Naive B cell (primary cell): Measurements from ENCODE around the gene PLIN4. TPM values are rescaled to one million over a fixed set of nuclear protein-coding genes. Genes with fewer than 3 reads are reported as not detected.
"Not testable (repeated sequence)": the region's sequence is repeated elsewhere in the genome, so short reads cannot be mapped to it uniquely, and the experiment has no call there.

Source experiments
- ATAC-seq, 2 donors: fragments of 150-1000 bp; cut with Tn5 transposase; 2 replicates each; pipeline ENCODE4 v1.10.0; 2021; ENCODE audit warnings: low read depth in 2 of 2, mild to moderate bottlenecking in 2 of 2, moderate library complexity in 2 of 2
- DNase-seq: peaks from one replicate; pipeline ENCODE4 v3.0.0; 2022
- H3K27ac Mint-ChIP-seq, 6 donors: one replicate each; pipeline ENCODE4 v1.8.0; 2020 to 2022; ENCODE audit warnings: mild to moderate bottlenecking in 6 of 6, mixed read lengths in 6 of 6, moderate library complexity in 5 of 6, inconsistent platforms in 2 of 6
- H3K27me3 Mint-ChIP-seq, 3 donors: one replicate each; pipeline ENCODE4 v1.8.0; 2021 to 2022; ENCODE audit warnings: mixed read lengths in 3 of 3, mild to moderate bottlenecking in 1 of 3
- H3K36me3 Mint-ChIP-seq, 2 donors: one replicate each; pipeline ENCODE4 v1.8.0; 2020 to 2022; ENCODE audit warnings: mixed read lengths in 2 of 2, inconsistent platforms in 1 of 2, mild to moderate bottlenecking in 1 of 2
- H3K4me1 Mint-ChIP-seq, 3 donors: one replicate each; pipeline ENCODE4 v1.8.0; 2020 to 2022; ENCODE audit warnings: mixed read lengths in 3 of 3, inconsistent platforms in 1 of 3, mild to moderate bottlenecking in 1 of 3, moderate library complexity in 1 of 3
- H3K4me3 Mint-ChIP-seq, 8 donors: one replicate each; pipeline ENCODE4 v1.8.0; 2020 to 2022; ENCODE audit warnings: mild to moderate bottlenecking in 8 of 8, mixed read lengths in 8 of 8, moderate library complexity in 8 of 8, inconsistent platforms in 2 of 8
- H3K9me3 Mint-ChIP-seq, 7 donors: one replicate each; pipeline ENCODE4 v1.8.0; 2020 to 2022; ENCODE audit warnings: mixed read lengths in 7 of 7, mild to moderate bottlenecking in 5 of 7, inconsistent platforms in 2 of 7, moderate library complexity in 1 of 7
- polyA plus RNA-seq, 6 donors: library from polyadenylated mRNA; unstranded; fragments of 300-500 nt; fragmentation: Illumina TruSeq; gene quantifications; one replicate each; pipeline ENCODE4 v1.2.3, GENCODE V29; 2021; ENCODE audit warnings: low read depth in 6 of 6

The PLIN4 gene
- polyA plus RNA-seq, 6 donors from 2014 or later = 0.04 to 0.21 (median 0.14) TPM; not detected in 2

GRCh38 chr19:4527377-4527776, 9.1 kb upstream of the PLIN4 start:
- not testable (repeated sequence) for H3K4me1 Mint-ChIP-seq, H3K27ac Mint-ChIP-seq, H3K4me3 Mint-ChIP-seq, DNase-seq, H3K27me3 Mint-ChIP-seq, H3K9me3 Mint-ChIP-seq, ATAC-seq, H3K36me3 Mint-ChIP-seq

GRCh38 chr19:4525563-4526002, 7.3 kb upstream of the PLIN4 start:
- Mint-ChIP-seq H3K36me3 (no peaks in the 10 kb centered on the region), H3K9me3 (no peaks in the 10 kb centered on the region), H3K27ac (peak overlapping the region in 1 of 6 donors; percentile 33), H3K27me3 (peaks cover 0 to 4% (median 0%) of the 10 kb centered on the region in 3 donors), H3K4me1 (no peaks in the 10 kb centered on the region), H3K4me3 (no peak overlapping the region)
- DNase-seq = no peak
- no peak for ATAC-seq

GRCh38 chr19:4524808-4525562, 6.7 kb upstream of the PLIN4 start:
- Mint-ChIP-seq H3K27me3 (peaks cover 0 to 4% (median 2%) of the 10 kb centered on the region in 3 donors), H3K9me3 (peaks cover 0 to 2% (median 0%) of the 10 kb centered on the region in 7 donors), H3K27ac (peak overlapping the region in 2 of 6 donors; percentile 33 to 54), H3K4me3 (no peak overlapping the region), H3K4me1 (no peaks in the 10 kb centered on the region), H3K36me3 (no peaks in the 10 kb centered on the region)
- DNase-seq (peak; percentile 43), ATAC-seq (peak; percentile 72 to 79)

- DNase-seq (no peak), ATAC-seq (no peak)
- Mint-ChIP-seq H3K27me3 (peaks cover 4 to 10% (median 5%) of the 10 kb centered on the region in 3 donors), H3K4me3 (no peak overlapping the region), H3K36me3 (no peaks in the 10 kb centered on the region), H3K27ac (no peak overlapping the region), H3K9me3 (peaks cover 0 to 4% (median 0%) of the 10 kb centered on the region in 7 donors), H3K4me1 (no peaks in the 10 kb centered on the region)
Measured at GRCh38 chr19:4523306-4524110, 5.2 kb upstream of the PLIN4 start.

- no peak for DNase-seq
- Mint-ChIP-seq H3K36me3 (no peaks in the 10 kb centered on the region), H3K27ac (no peak overlapping the region), H3K4me3 (no peak overlapping the region), H3K4me1 (no peaks in the 10 kb centered on the region), H3K9me3 (peaks cover 0 to 4% (median 0%) of the 10 kb centered on the region in 7 donors), H3K27me3 (peaks cover 4 to 11% (median 7%) of the 10 kb centered on the region in 3 donors)
- ATAC-seq = no peak
Measured at GRCh38 chr19:4522291-4523002, 4.2 kb upstream of the PLIN4 start.

DNA sequence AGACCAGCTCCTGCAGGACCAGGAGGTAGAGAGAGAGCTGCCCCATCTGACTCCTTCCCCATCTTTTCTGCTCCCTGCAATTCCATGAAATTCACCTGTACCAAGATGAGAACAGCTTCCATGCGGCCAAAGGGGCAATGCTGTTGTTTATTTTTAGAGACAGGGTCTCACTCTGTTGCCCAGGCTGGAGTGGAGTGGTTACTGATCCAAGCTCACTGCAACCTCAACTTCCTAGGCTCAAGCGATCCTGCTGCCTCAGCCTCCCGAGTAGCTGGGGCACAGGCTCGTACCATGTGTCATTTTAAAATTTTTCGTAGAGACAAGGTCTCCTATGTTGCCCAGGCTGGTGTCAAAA, 3.6 kb upstream of the PLIN4 start:
- no peak for ATAC-seq
- DNase-seq = no peak
- H3K27me3 Mint-ChIP-seq = peaks cover 4 to 11% (median 7%) of the 10 kb centered on the region in 3 donors
- no peak overlapping the region for H3K27ac Mint-ChIP-seq
- no peaks in the 10 kb centered on the region for H3K36me3 Mint-ChIP-seq
- H3K4me3 Mint-ChIP-seq = no peak overlapping the region
- H3K4me1 Mint-ChIP-seq = no peaks in the 10 kb centered on the region
- peaks cover 0 to 4% (median 0%) of the 10 kb centered on the region in 7 donors for H3K9me3 Mint-ChIP-seq

- DNase-seq (no peak), ATAC-seq (no peak)
- Mint-ChIP-seq H3K4me3 (no peak overlapping the region), H3K27me3 (peaks cover 4 to 11% (median 7%) of the 10 kb centered on the region in 3 donors), H3K36me3 (no peaks in the 10 kb centered on the region), H3K9me3 (peaks cover 0 to 4% (median 0%) of the 10 kb centered on the region in 7 donors), H3K4me1 (no peaks in the 10 kb centered on the region), H3K27ac (no peak overlapping the region)
Measured at GRCh38 chr19:4521170-4521887, 3.0 kb upstream of the PLIN4 start.

GRCh38 chr19:4519521-4520277, 1.4 kb upstream of the PLIN4 start:
- no peaks in the 10 kb centered on the region for H3K36me3 Mint-ChIP-seq
- peaks cover 4 to 11% (median 7%) of the 10 kb centered on the region in 3 donors for H3K27me3 Mint-ChIP-seq
- no peaks in the 10 kb centered on the region for H3K4me1 Mint-ChIP-seq
- ATAC-seq (no peak), DNase-seq (no peak)
- H3K4me3 Mint-ChIP-seq = no peak overlapping the region
- H3K27ac Mint-ChIP-seq = peak overlapping the region in 1 of 6 donors; percentile 20
- H3K9me3 Mint-ChIP-seq = peaks cover 0 to 4% (median 0%) of the 10 kb centered on the region in 7 donors

- ATAC-seq (no peak), DNase-seq (no peak)
- Mint-ChIP-seq H3K27ac (no peak overlapping the region), H3K27me3 (peaks cover 4 to 11% (median 7%) of the 10 kb centered on the region in 3 donors), H3K4me1 (no peaks in the 10 kb centered on the region), H3K9me3 (peaks cover 0 to 4% (median 0%) of the 10 kb centered on the region in 7 donors), H3K4me3 (no peak overlapping the region), H3K36me3 (no peaks in the 10 kb centered on the region)
Measured at GRCh38 chr19:4519172-4519496, 848 bp upstream of the PLIN4 start.

DNA sequence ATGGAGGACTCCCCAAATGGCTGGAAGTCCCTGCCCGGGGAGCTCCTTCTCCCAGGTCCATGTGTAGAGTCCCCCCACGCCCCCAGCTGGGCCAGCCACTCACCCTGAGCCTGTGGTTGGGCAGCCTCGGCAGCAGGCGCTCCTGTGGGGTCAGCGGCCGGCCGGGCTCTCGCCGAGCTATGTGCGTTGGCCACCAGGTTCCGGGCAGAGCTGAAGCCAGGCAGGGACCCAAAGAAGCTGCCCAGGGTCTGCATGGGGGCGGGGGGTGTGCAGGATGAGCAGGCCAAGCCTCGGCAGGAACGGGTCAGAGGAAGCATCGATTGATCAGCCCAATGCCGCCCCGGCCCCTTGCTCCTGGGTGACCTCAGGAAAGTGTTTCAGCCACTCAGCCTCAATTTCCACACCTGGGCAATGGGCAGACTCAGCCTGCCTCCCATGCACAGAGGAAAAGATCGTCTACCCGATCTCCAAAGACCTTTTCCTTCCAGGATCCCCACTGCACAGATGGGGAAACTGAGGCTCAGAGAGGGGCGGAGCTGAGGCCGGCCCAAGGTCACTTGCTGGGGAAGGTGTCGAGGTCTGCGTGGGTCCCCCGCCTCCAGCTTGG, 732 bp downstream of the PLIN4 start:
- Mint-ChIP-seq H3K4me1 (no peaks in the 10 kb centered on the region), H3K4me3 (no peak overlapping the region), H3K27me3 (peaks cover 4 to 11% (median 7%) of the 10 kb centered on the region in 3 donors), H3K9me3 (peaks cover 0 to 4% (median 0%) of the 10 kb centered on the region in 7 donors), H3K36me3 (no peaks in the 10 kb centered on the region), H3K27ac (no peak overlapping the region)
- DNase-seq (no peak), ATAC-seq (no peak)

DNA sequence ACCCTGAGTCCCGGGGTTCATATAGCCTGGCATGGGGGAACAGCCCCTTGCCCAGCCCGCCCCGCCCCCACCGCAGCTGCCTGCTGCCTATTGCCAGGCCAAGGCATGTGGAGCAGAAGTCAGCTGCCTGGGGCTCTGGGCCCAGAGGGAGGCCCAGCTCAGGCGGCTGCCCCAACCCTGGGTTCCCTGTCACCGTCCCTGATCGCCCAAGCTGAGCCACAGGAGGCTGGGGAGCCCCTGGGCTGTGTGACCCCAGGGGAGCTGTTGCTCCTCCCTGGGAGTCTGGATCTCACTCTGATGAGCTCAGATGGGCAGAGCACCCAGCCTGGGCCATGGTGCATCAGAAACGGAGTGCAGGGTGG, 1.4 kb downstream of the PLIN4 start:
- Mint-ChIP-seq H3K27ac (no peak overlapping the region), H3K27me3 (peaks cover 4 to 11% (median 7%) of the 10 kb centered on the region in 3 donors), H3K9me3 (peaks cover 0 to 4% (median 0%) of the 10 kb centered on the region in 7 donors), H3K4me1 (no peaks in the 10 kb centered on the region), H3K36me3 (no peaks in the 10 kb centered on the region), H3K4me3 (no peak overlapping the region)
- DNase-seq (no peak), ATAC-seq (no peak)
